SU-DHL-6 (cell line): Measurements from ENCODE around the gene TNFRSF1B.

ENCODE experiments used
- H2AFZ ChIP-seq: fragments of 200-600 bp; sonication (generic); 2 replicates; pipeline ENCODE4 v1.6.1; 2014; ENCODE audit warnings: low read depth, mild to moderate bottlenecking, moderate library complexity, mixed read lengths, antibody characterized with exemption, low read length; ENCODE audit not compliant: severe bottlenecking
- H3F3A ChIP-seq: fragments of 200-600 bp; shearing (Covaris generic); 2 replicates; pipeline ENCODE4 v1.6.0; 2016; ENCODE audit warnings: antibody characterized with exemption, mild to moderate bottlenecking; ENCODE audit not compliant: insufficient read depth
- H3K27ac ChIP-seq: fragments of 200-600 bp; sonication (generic); 2 replicates; pipeline ENCODE4 v1.5.1; 2016; ENCODE audit warnings: low read depth, mild to moderate bottlenecking, low read length, moderate library complexity, mixed read lengths
- H3K27me3 ChIP-seq: fragments of 200-600 bp; sonication (generic), shearing (Covaris generic); 2 replicates; pipeline ENCODE4 v1.6.0; 2014; ENCODE audit warnings: mild to moderate bottlenecking, low read length
- H3K36me3 ChIP-seq: fragments of 200-600 bp; sonication (generic); 2 replicates; pipeline ENCODE4 v1.6.1; 2014; ENCODE audit warnings: mild to moderate bottlenecking, low read length, mixed read lengths
- H3K4me2 ChIP-seq: fragments of 300-600, 200-600 bp; shearing (Covaris generic), sonication (generic); 2 replicates; pipeline ENCODE4 v1.6.0; 2014; ENCODE audit warnings: low read length, low read depth, mild to moderate bottlenecking; ENCODE audit not compliant: poor library complexity, severe bottlenecking
- H3K4me3 ChIP-seq: fragments of 200-600 bp; sonication (generic); 2 replicates; pipeline ENCODE4 v1.5.1; 2014; ENCODE audit warnings: antibody characterized with exemption, low read length, mild to moderate bottlenecking, mixed read lengths; ENCODE audit not compliant: insufficient read depth, poor library complexity, severe bottlenecking
- H3K79me2 ChIP-seq: fragments of 200-600 bp; sonication (generic); 2 replicates; pipeline ENCODE4 v1.6.1; 2014; ENCODE audit warnings: mild to moderate bottlenecking, low read length, moderate library complexity; ENCODE audit not compliant: insufficient read depth
- H3K9ac ChIP-seq: fragments of 200-600 bp; sonication (generic); 2 replicates; pipeline ENCODE4 v1.7.0; 2014; ENCODE audit warnings: mild to moderate bottlenecking, low read length
- H3K9me2 ChIP-seq: fragments of 200-600 bp; sonication (generic); replicated peaks from 2 replicates; pipeline ENCODE4 v1.6.1; 2014; ENCODE audit warnings: low read length; ENCODE audit not compliant: insufficient read depth
- H3K9me3 ChIP-seq: fragments of 200-600 bp; sonication (generic); 2 replicates; pipeline ENCODE4 v1.6.1; 2014; ENCODE audit warnings: low read length, mixed read lengths; ENCODE audit not compliant: insufficient read depth
- H4K20me1 ChIP-seq: fragments of 200-600 bp; sonication (generic); 2 replicates; pipeline ENCODE4 v1.6.1; 2014; ENCODE audit warnings: low read depth, mild to moderate bottlenecking, antibody characterized with exemption, low read length, moderate library complexity, mixed read lengths
- EZH2phosphoT487 ChIP-seq: fragments of 200-600 bp; sonication (generic), shearing (Covaris generic); conservative IDR thresholded peaks from 2 replicates; pipeline ENCODE4 v1.6.1; 2018; ENCODE audit warnings: mild to moderate bottlenecking, antibody characterized with exemption, low read length, moderate library complexity, mixed read lengths
- TF ChIP-seq, protein P1 (sequence below): fragments of 200-600 bp; sonication (generic); IDR thresholded peaks from one replicate; pipeline ENCODE4 v1.5.1; 2017; ENCODE audit warnings: antibody characterized with exemption, mild to moderate bottlenecking, low read length, moderate library complexity; ENCODE audit not compliant: insufficient read depth, poor library complexity, severe bottlenecking

The TNFRSF1B gene

DNA sequence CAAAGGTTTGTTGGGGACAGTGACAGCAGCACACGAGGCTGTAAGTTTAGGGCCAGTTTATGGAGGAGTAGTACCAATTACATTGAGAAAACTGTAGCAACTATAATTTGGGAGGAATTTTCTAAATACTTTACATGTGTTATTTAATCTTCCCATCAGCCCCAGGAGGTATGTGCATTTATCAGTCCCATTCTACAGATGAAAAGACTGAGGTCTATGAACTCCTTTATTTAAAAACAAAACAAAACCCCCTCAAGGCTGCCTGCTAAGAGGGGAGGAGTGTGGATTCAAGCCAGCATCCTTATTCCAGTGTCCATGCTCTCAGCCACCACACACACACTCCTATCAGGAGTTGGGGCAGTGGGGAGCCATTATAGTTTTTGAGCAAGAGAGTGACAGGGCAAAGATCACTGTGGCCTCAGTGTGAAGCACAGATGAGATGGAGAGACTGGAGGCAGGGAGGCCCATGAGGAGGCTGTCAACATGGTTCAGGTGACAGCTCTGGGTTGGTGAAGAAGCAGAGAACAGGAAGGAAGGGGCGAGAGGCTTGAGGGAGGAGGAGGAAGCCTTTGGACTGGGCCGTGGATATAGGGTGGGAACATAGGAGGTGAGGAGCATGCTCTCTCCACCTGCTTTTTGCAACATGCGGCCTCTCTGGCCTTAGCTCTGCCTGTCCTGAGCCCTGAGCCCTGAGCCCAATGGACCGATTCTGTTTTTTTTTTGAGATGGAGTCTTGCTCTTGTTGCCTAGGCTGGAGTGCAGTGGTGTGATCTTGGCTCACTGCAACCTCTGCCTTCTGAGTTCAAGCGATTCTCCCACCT is 9.7 kb downstream of the TNFRSF1B start:
- Histone ChIP-seq H3K9me2 (no peaks in the 10 kb centered on the region), H3F3A (no peaks in the 10 kb centered on the region), H3K9me3 (no peaks in the 10 kb centered on the region), H2AFZ (no peak overlapping the region), H3K4me2 (no peak overlapping the region), H3K27ac (no peak overlapping the region), H3K79me2 (no peaks in the 10 kb centered on the region), H4K20me1 (no peaks in the 10 kb centered on the region), H3K9ac (no peak overlapping the region), H3K27me3 (no peaks in the 10 kb centered on the region), H3K4me3 (no peak overlapping the region), H3K36me3 (no peaks in the 10 kb centered on the region)
- TF ChIP-seq, protein P1, sequence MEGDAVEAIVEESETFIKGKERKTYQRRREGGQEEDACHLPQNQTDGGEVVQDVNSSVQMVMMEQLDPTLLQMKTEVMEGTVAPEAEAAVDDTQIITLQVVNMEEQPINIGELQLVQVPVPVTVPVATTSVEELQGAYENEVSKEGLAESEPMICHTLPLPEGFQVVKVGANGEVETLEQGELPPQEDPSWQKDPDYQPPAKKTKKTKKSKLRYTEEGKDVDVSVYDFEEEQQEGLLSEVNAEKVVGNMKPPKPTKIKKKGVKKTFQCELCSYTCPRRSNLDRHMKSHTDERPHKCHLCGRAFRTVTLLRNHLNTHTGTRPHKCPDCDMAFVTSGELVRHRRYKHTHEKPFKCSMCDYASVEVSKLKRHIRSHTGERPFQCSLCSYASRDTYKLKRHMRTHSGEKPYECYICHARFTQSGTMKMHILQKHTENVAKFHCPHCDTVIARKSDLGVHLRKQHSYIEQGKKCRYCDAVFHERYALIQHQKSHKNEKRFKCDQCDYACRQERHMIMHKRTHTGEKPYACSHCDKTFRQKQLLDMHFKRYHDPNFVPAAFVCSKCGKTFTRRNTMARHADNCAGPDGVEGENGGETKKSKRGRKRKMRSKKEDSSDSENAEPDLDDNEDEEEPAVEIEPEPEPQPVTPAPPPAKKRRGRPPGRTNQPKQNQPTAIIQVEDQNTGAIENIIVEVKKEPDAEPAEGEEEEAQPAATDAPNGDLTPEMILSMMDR: no peak
- no peak for TF ChIP-seq EZH2phosphoT487

DNA sequence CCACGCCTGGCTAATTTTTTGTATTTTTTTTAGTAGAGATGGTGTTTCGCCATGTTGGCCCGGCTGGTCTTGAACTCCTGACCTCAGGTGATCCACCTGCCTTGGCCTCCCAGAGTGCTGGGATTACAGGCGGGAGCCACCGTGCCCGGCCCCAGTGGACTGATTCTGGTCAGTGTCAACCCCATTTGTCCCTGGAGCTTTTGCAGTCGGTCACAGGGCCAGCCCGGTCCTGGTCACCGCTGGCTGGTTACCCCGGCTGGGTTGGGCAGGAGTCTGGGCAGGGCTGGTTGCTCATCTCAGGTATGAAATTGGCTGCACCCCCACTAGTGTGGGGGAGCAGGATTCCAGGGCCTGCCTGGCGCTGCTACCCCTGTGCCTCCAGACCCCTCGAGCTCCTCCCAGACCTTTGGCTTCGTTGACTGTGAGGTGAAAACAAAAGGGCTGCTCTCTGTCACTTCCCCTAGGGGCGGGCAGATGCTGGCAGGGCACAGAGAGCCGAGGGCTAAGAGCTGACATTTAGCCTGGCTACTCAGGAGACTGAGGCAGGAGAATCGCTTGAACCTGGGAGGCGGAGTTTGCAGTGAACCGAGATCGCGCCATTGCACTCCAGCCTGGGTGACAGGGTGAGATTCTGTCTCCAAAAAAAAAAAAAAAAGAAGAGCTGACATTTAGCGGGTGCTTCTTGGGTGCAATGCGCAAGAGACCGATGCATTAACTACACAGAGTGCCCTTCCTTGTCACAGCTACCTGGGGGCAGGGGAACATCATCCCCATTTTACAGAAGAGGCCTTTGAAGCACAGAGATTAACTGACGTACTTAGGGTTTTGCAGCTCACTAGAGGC is 10.6 kb downstream of the TNFRSF1B start:
- Histone ChIP-seq H3K79me2 (no peaks in the 10 kb centered on the region), H3K9me3 (no peaks in the 10 kb centered on the region), H3K27me3 (no peaks in the 10 kb centered on the region), H3K27ac (no peak overlapping the region), H3K36me3 (no peaks in the 10 kb centered on the region), H3K4me2 (no peak overlapping the region), H3F3A (no peaks in the 10 kb centered on the region), H2AFZ (no peak overlapping the region), H3K9ac (no peak overlapping the region), H4K20me1 (no peaks in the 10 kb centered on the region), H3K4me3 (no peak overlapping the region), H3K9me2 (no peaks in the 10 kb centered on the region)
- TF ChIP-seq, protein P1: no peak
- TF ChIP-seq EZH2phosphoT487: no peak

GRCh38 chr1:12177999-12178441 is 11.2 kb downstream of the TNFRSF1B start:
- TF ChIP-seq, protein P1: no peak
- no peak for TF ChIP-seq EZH2phosphoT487
- no peak overlapping the region for H2AFZ ChIP-seq
- H3K4me3 ChIP-seq: no peak overlapping the region
- H3K27me3 ChIP-seq: no peaks in the 10 kb centered on the region
- H3K9ac ChIP-seq: no peak overlapping the region
- H3K27ac ChIP-seq: no peak overlapping the region
- no peaks in the 10 kb centered on the region for H3K9me2 ChIP-seq
- no peak overlapping the region for H3K4me2 ChIP-seq
- no peaks in the 10 kb centered on the region for H3F3A ChIP-seq
- no peaks in the 10 kb centered on the region for H3K36me3 ChIP-seq
- no peaks in the 10 kb centered on the region for H3K9me3 ChIP-seq
- H4K20me1 ChIP-seq: no peaks in the 10 kb centered on the region
- no peaks in the 10 kb centered on the region for H3K79me2 ChIP-seq
